ENCODE data around the gene MBNL2. TPM values are rescaled to one million over a fixed set of nuclear protein-coding genes. Genes with fewer than 3 reads are reported as not detected.

The MBNL2 gene
- total RNA-seq, 1 donor: 69.8 TPM

GRCh38 chr13:97285221-97285955, 63.3 kb downstream of the MBNL2 start:
- no peak overlapping the region for H3K4me2 ChIP-seq (ENCODE audit: insufficient read depth, low read length)

GRCh38 chr13:97286317-97287046, 64.3 kb downstream of the MBNL2 start:
- H3K4me2 ChIP-seq (ENCODE audit: insufficient read depth, low read length): no peak overlapping the region
- peaks cover 21% of the 10 kb centered on the region for H4K20me1 ChIP-seq (ENCODE audit: insufficient read depth, low read length)
- DNase-seq (ENCODE audit: insufficient read length, low spot score, missing footprints): no peak
- H3K4me3 ChIP-seq (ENCODE audit: insufficient read depth, low read length): no peak overlapping the region
- no peaks in the 10 kb centered on the region for H3K9me3 ChIP-seq (ENCODE audit: low read depth, low read length)
- H3K79me2 ChIP-seq (ENCODE audit: insufficient read depth, low read length): peaks cover 55% of the 10 kb centered on the region
- H3K27ac ChIP-seq (ENCODE audit: low read depth, low read length): no peak overlapping the region
- TF ChIP-seq CTCF (IDR thresholded peaks at IDR 0.05; ENCODE audit: extremely low read depth, low read depth, low read length): no peak
- H3K4me1 ChIP-seq (ENCODE audit: insufficient read depth, low read length): peaks cover 9% of the 10 kb centered on the region
- no peaks in the 10 kb centered on the region for H3K36me3 ChIP-seq (ENCODE audit: insufficient read depth, low read length)
- no peaks in the 10 kb centered on the region for H3K27me3 ChIP-seq (ENCODE audit: insufficient read depth, low read length)
- no peak overlapping the region for H2AFZ ChIP-seq (ENCODE audit: low read length)

More at GRCh38 chr13:97285221-97285955, 63.3 kb downstream of the MBNL2 start:
- no peaks in the 10 kb centered on the region for H3K27me3 ChIP-seq (ENCODE audit: insufficient read depth, low read length)
- no peaks in the 10 kb centered on the region for H3K9me3 ChIP-seq (ENCODE audit: low read depth, low read length)
- no peak overlapping the region for H2AFZ ChIP-seq (ENCODE audit: low read length)
- no peak overlapping the region for H3K4me3 ChIP-seq (ENCODE audit: insufficient read depth, low read length)
- no peak for DNase-seq (ENCODE audit: insufficient read length, low spot score, missing footprints)
- H3K4me1 ChIP-seq (ENCODE audit: insufficient read depth, low read length): peaks cover 7% of the 10 kb centered on the region
- no peak for TF ChIP-seq CTCF (IDR thresholded peaks at IDR 0.05; ENCODE audit: extremely low read depth, low read depth, low read length)
- H3K79me2 ChIP-seq (ENCODE audit: insufficient read depth, low read length): peaks cover 66% of the 10 kb centered on the region
- no peak overlapping the region for H3K27ac ChIP-seq (ENCODE audit: low read depth, low read length)
- H4K20me1 ChIP-seq (ENCODE audit: insufficient read depth, low read length): peaks cover 28% of the 10 kb centered on the region
- H3K36me3 ChIP-seq (ENCODE audit: insufficient read depth, low read length): no peaks in the 10 kb centered on the region

GRCh38 chr13:97287047-97287383, 64.9 kb downstream of the MBNL2 start:
- Histone ChIP-seq H3K4me2 (ENCODE audit: insufficient read depth, low read length) (no peak overlapping the region), H2AFZ (ENCODE audit: low read length) (no peak overlapping the region), H3K9me3 (ENCODE audit: low read depth, low read length) (no peaks in the 10 kb centered on the region), H3K4me3 (ENCODE audit: insufficient read depth, low read length) (no peak overlapping the region), H3K4me1 (ENCODE audit: insufficient read depth, low read length) (peaks cover 9% of the 10 kb centered on the region), H3K27ac (ENCODE audit: low read depth, low read length) (no peak overlapping the region), H3K36me3 (ENCODE audit: insufficient read depth, low read length) (no peaks in the 10 kb centered on the region), H3K79me2 (ENCODE audit: insufficient read depth, low read length) (peaks cover 50% of the 10 kb centered on the region), H4K20me1 (ENCODE audit: insufficient read depth, low read length) (peaks cover 21% of the 10 kb centered on the region), H3K27me3 (ENCODE audit: insufficient read depth, low read length) (no peaks in the 10 kb centered on the region)
- no peak for TF ChIP-seq CTCF (IDR thresholded peaks at IDR 0.05; ENCODE audit: extremely low read depth, low read depth, low read length)
- no peak for DNase-seq (ENCODE audit: insufficient read length, low spot score, missing footprints)

- H2AFZ ChIP-seq (ENCODE audit: low read length): no peak overlapping the region
- H3K27ac ChIP-seq (ENCODE audit: low read depth, low read length): no peak overlapping the region
- H3K27me3 ChIP-seq (ENCODE audit: insufficient read depth, low read length): no peaks in the 10 kb centered on the region
- no peak overlapping the region for H3K4me3 ChIP-seq (ENCODE audit: insufficient read depth, low read length)
- peaks cover 12% of the 10 kb centered on the region for H4K20me1 ChIP-seq (ENCODE audit: insufficient read depth, low read length)
- TF ChIP-seq CTCF (IDR thresholded peaks at IDR 0.05; ENCODE audit: extremely low read depth, low read depth, low read length): no peak
- H3K4me1 ChIP-seq (ENCODE audit: insufficient read depth, low read length): peaks cover 6% of the 10 kb centered on the region
- no peak for DNase-seq (ENCODE audit: insufficient read length, low spot score, missing footprints)
- H3K79me2 ChIP-seq (ENCODE audit: insufficient read depth, low read length): peaks cover 40% of the 10 kb centered on the region
- no peaks in the 10 kb centered on the region for H3K36me3 ChIP-seq (ENCODE audit: insufficient read depth, low read length)
- H3K9me3 ChIP-seq (ENCODE audit: low read depth, low read length): no peaks in the 10 kb centered on the region
- H3K4me2 ChIP-seq (ENCODE audit: insufficient read depth, low read length): no peak overlapping the region
Measured at GRCh38 chr13:97288486-97288900, 66.4 kb downstream of the MBNL2 start.

Measured in osteoblast (primary cell).